Fibroblast of skin of right biceps (primary cell): ENCODE results near the gene LAPTM5.

Experiments
- DNase-seq: peaks from one replicate; pipeline ENCODE4 v3.0.0-alpha.2; 2013

LAPTM5 gene

DNA sequence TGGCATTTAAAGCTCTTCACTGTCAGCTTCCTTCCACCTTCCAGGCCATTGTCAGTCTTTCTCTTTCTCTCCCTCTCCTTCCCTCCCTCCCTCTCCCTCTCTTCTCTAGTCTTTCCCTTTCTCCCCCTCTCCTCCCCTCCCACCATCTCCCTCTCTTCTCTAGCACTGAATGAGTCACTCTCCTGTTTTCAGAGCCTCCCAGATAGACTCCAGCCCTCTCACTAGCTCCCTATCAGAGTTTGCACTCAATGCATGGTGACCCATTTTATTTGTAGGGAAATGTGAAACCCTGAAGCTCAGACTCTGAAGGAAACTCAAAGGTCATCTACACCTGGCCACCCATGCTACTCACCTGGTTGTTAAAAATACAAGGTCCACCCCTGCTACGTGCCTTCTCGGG is 29.8 kb downstream of the LAPTM5 start:
- peak; percentile 71 for DNase-seq

DNA sequence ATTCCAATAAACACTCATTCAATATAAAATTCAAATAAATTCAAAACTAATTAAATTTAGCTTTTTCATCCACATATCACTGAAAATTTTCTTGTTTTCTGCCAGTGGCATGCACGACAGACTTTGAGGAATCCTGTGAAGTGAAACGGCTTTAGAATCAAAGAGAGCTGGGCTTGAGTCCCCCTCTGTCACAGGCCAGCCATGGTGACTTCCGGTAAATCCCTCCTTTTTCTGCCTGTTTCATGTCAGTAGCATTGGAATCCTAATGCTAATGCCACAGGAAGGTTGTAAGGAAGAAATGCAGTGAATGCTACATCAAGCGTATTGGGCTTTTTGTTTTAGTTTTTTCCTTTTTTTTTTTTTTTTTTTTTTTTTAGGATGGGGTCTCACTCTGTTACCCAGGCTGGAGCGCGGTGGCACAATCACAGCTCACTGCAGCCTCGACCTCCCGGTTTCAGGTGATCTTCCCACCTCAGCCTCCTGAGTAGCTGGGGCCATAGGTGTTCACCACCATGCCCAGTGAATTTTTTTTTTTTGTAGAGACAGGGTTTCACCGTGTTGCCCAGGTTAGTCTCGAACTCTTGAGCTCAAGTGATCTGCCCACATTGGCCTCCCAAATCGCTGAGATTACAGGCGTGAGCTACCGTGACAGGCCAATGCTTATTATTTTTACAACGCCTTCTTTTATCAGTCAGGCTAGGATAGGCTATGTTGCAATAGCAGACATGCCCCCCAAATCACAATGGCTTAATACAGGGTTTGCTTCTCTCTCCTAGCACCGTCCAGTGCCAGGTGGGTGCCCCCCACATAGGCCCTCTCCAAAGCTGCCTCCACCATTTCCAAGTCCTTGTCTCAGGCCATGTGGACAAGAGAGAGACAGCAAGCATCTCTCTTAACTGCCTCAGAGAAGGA is 30.5 kb downstream of the LAPTM5 start:
- no peak for DNase-seq

DNA sequence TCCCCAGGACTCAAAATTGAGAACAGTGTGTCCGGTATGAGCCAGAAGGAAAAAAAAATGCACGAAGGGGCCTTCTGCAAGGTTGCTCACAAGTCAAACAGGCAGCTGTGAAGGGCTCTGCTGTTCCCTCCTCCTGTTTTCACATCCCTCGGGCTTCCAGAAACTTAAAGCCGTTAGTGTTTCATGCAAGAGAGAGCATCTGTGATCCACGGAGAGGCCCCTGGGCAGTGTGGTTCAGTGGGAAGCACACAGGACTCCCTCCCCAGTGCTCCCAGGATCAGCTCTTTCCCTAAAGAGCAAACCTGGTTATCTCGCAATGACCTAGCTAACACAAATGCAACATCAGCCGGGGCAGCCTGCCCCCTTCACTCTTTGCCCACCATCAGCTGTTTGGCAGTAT is 31.3 kb downstream of the LAPTM5 start:
- DNase-seq = no peak

DNA sequence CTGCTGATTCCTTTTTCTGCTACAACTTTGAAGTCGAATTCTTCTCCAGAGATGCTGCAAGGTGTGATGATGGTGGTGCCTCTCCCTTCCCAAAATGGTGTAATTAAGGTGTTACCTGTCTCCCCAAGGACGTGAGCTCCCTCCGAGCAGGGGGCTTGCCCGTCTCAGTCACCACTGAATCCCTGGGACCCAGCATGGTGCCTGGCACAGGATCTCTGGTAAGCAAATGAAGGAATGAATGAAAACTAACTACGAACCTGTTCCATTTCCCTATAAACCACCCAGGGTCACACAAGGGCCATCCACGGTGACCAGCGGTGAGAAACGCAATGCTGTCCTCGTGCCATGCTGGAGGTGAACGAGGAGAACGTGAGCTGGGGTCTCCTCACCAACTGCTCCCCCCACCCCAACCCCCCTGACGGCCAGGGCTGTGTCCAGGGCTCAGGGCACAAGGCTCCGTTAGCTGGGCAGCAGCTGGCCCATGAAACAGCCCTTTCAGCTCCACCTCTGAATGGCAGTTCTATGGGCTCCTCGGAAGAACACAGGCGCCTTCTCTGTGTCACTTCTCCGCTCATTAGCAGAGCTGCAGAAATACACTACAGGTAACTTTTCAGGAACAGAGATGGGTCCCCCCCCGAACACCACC is 32.0 kb downstream of the LAPTM5 start:
- DNase-seq = no peak

DNA sequence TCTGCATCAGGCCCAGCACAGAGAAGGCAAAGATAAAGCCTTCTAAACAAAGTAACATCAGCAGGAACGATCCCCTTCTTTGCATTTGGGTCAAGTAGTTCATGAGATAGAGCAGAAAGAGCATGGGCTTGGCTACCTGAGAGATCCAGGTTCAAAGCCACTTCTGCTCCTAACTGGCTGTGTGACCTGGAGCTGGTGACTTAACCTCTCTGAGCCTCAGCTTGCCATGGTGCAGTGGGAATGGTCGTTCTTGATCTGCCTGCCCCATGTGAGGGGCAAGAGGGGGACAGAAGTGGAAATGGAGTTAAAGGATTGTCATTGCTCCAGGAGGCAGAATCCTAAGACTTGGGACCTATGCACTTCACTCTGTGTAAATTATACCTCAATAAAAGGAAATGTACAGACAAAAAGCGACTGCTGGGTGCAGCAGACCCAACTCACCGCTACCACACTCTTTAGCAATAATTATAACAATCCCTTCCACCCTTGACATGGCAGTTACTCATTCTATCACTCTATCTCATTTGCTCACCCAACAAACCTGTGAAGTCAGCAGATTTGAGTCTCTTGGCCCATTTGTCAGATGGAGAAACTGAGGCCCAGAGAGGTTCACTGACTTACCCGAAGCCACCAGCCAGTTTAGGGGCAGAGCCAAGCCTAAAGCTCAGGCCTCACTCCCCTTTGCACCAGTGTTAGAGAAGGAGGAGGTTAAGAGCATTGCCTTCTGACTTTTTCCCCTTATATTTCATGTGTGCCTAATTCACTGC is 32.7 kb downstream of the LAPTM5 start:
- DNase-seq = no peak

DNA sequence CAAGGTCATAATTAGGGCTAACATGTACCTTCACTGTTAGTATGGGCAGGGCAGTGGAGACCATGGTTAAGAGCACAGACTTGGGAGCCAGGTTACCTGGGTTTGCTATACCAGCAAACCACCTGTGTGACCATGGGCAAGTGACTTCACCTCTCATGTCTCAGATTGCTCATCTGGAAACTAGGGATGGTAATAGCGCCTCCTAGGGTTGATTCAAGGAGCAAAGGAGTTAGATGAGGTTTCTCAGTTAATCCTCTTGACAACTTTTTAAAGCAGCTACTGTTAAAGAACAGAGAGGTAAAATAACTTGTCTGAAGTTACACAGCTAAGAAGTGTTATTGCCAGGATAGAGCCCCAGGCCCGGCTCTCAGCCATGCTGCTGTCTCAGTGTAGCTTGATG is 33.4 kb downstream of the LAPTM5 start:
- no peak for DNase-seq

DNA sequence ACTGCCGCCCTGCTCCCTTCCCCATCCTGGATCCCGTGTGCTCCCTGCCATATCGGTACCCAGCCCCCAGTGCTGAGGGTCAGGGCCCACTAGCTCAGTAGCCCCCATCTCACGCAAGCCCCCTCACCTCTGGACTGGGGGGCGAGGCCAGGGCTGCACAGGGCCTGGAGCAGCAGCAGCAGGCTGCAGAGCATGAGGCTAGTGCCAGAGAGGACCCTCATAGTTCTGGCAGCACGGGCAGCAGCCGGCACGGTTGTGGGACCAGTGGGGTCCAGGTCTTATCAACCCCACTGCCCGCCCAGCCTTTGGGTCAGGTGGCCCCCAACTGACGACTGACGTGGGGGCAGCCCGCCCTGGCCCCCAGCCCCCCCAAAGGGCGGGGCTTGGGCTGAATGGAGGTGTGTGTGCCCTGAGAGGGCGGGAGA is 34.2 kb downstream of the LAPTM5 start, which contains the start of gene MATN1:
Gene MATN1, minus strand, starts transcription at position 255 of the 425 bp plus-strand sequence. Its CDS starts 34 bp downstream, at position 221.
- no peak for DNase-seq

DNA sequence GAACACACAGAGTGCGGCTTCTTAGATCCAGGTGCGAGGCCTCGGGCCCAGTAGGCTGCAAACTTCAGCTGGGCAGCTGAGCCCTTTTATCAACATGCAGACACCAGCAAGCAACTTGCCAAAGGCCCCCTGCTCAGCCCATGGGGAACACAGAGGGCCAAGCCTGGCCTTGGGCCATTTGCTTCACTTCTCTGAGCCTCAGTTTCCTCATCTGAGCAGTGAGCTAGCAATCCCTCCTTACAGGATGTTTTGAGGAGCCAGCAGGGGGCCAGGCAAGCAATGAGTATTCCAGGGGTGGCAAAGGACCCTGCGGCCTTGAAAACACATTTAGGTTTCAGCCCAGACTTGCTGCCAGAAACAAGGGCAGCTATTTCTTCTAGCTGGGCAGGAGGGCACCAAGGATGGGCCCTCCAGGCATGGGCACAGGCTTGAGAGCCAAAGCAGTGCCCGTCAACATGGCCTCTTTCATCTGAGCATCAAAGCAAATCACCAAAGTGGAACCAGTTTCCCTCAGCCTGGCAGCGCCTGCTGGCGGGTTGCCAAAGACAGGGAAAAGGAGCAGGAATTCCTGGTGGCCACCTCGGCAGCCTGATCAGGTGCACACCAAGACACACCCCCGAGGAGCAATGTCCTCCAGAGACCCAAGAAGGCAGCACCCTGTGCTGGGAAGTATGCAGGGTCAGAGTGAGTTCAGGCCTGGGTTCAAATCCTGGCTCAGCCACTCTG is 35.6 kb downstream of the LAPTM5 start:
- DNase-seq = no peak

DNA sequence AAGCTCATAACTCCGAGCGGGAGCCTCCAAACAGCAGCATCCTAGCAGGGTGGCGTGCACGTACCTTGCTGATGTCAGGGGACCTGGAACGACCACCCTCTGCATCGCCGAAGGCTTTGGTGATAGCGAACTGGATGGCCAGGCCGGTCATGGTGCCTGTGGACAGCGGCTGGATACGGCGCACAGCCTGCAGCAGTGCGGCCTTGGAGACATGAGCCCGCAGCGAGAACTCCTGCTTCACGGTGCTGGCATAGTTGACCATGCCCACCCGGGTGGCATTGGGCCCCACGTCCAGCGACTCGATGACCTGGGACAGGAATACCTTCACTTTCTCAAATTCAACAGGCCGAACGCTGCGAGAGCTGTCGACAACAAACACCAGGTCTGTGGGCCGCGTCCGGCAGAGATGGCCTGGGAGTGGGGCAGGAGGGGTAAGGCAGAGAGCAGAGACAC is 36.2 kb downstream of the LAPTM5 start:
- DNase-seq = no peak

DNA sequence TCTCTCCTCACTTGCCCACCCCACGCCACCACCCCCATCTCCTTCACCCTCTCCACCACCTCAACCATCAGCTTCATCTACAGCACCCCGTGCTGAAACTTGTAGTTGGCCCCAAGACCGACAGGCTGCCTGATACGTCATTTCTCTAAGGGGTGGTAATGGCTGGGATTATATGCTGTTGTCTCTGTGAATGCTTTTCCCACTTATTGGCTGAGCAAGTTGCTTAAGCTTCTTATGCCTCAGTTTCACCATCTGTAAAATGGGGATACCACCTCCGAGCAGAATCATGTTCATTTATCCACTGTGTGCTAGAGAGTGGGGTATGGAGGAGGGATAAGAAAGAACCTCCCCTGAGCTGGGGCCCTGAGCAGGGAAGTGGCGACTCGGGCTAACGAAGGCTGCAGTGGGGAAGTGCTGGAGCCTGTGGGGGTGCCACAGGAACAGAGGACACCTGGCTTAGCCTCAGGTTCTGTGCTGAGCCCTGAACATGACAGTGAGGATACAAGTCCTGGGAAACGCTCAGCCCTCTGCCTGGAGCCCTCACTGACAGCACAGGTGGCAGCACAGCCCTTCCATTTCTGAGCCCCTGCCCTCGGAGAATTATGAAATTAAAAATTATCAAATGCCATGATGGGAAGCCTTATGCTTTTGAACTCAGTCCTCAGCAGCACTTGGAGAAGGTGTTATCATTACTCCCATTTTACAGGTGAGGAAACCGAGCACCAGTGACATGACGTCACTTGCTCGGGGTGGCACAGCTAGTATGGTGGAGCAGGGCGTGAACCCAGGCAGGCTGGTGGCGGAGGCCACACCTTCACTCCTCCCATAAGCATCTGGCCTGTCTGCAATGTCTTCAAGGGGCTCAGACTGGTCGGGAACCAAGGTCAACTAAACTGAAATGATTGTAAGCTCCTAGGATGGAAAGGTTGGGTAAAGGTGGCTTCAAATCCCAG is 37.0 kb downstream of the LAPTM5 start:
- DNase-seq = no peak

DNA sequence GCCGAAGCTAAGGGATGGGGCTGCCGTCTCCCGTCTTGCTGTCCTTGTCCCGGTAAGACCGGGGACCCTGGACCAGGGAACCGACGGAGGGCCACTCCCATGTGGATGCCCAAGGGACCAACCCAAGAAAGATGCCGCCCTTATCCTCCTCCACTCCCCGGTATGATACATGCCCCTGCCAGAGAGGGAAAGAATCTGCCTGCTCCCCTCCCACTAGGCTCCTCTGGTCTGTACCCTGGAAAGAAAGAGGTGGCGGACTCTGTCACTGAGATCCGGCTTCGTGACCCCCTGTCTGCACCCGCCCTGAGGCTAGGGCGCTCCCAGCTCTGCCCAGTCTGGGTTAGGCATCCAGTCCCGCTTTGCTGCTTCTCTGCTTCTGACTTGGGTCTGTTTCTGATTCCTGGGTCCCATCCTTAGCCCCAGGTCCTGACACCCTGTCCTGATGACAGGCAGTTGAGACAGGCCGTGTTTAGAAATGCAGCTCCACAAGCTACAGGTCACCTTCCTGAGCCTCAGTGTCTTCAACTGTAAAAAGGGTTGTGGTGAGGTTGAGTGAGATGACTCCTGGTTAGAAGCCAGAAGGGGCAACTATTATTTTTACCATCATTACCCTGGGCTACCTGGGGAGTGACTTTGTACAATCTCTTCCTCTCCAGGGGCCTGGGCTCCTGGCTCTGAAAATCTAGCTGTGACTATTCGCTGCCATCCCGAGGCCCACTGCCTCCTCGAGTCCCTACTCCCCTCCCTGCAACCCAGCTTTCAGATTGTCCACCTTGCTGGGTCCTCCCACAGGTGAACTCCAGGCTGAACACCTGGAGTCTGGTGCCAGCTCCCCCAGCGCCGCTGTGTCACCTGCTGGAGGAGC is 37.9 kb downstream of the LAPTM5 start:
- no peak for DNase-seq

DNA sequence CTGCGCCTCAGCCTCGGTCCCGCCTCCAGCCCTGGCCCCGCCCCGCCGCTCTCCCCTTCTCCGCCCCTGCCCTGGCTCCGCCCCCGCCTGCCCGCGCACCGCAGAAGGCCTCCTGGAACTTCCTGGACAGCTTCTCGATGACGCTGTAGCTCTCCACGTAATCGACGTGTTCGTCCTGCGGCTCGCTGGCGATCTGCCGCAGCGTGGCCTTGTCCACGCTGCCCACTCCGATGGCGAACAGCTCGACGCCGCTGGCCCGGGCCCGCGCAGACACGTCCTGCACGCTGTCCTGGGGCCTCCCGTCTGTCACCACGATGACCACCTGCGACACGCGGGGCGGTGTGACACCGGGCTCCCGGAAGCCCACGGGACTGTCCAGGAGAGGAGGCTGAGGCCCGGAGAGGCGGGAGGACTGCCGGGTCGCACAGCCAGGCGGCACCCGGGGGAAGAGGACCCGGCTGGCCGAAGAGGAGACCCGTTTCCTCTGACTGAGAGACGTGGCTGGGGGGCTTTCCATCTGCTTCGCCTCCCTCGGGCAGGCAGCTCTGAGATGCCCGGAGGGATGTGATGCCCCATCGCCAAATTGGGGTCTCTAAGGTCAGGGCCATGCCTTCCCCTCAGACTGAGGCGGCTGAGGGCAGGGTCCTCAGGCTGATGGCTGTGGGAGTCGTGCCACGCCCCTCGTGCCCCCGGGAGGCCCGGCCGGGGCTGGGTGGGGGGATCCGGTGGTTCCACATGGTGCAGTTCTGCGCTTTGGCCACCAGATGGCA is 38.8 kb downstream of the LAPTM5 start:
- DNase-seq = peak; percentile 97

DNA sequence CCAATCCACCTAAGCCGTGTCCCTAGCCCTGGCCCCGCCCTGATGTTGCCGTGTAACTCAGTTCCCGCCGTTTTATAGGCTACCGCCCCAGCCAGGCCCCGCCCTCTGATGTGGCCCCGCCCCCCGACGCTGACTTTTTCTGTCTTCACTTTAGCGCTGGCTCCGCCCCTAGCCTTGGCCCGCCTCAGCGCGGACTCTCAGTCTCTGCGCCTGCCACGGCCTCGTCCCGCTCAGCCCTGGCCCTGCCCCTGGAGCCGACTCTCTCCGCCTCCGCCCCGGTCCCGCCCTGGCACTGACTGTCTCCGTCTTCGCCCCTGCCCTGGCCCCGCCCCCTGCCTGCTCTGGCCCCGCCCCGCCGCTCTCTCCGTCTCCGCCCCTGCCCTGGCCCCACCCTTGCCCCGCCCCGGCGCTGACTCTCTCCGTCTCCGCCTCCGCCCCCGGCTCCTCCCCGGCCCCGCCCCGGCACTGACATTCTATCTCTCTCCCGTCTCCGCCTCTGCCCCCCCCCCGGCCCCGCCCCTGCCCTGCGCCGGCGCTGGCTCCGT is 39.4 kb downstream of the LAPTM5 start:
- peak; percentile 98 for DNase-seq

DNA sequence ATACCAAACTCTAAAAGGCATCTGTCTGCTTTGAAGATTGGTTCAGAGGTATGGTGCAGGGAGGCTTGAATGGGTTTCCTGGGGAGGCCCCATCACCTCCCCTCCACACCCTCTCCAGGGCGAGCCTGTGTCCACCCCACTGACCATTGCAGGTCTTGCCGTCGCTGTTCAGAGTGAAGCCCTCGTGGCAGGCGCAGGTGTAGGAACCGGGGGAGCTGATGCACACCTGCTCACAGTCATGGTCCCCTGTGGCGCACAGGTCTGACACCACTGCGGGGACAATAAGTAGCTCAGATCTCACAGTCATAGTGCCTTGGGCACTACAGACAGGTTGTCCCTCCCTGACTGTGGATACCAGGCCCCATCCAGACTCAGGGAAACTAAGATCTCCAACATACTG is 40.9 kb downstream of the LAPTM5 start:
- DNase-seq = no peak

DNA sequence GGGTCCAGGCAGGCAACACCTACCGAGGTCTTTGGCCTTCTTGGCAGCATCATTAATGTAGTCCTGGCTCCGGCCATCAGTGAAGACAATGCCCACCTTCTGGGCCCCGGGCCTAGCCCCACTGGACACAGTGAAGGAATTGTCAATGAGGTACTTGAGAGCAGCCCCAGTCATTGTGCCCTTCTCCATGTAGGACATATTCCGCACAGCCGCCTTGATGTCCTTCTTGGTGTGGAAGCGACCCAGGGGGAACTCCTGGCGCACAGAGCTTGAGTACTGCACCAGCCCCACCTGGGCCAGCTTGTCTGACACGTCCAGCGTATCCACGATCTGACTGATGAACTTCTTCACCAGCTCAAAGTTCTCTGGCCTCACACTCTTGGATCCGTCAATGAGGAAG is 41.7 kb downstream of the LAPTM5 start:
- no peak for DNase-seq

DNA sequence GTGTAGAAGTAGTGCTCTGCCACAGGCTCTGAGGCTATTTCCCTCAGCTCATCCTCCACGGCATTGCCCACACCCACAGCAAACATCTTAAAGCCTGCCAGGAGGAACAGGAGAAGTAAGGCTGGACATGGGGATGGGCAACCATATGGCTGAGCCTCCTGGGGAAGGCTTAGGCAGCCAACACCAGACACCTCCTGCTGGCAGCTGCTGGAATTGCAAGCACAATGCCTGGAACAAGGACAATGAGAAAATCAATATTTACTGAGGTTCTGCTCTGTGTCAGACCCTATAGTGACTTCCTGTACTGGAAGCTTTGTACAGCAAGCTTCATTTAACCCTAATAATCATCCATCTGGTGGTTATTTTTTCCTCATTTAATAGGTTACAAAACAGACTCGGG is 42.4 kb downstream of the LAPTM5 start:
- DNase-seq = no peak

DNA sequence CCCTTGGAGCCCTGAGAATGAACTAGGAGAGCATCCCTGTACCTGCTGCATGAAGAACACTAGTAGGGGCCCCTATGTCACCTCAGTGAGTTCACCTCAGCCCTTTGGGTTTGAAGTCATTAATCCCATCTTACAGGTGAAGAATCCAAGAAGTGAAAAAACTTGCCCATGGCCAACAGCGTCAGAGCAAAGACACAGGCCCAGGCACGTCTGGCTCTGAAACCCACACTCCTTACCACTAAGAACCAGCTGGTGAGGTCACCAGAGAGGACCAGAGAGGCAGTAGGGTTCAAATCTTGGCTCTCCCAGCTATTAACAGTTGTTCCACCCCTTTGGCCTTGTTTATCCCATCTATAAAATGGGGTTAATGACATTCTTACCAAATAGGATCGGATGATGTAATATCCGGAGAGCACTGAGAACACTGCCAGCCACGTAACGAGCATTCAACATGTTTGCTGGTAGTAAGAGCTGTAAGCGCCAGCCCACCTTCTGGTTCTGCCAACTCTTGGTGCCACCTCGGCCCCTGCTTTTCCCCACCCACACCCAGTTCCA is 43.0 kb downstream of the LAPTM5 start:
- DNase-seq = no peak

DNA sequence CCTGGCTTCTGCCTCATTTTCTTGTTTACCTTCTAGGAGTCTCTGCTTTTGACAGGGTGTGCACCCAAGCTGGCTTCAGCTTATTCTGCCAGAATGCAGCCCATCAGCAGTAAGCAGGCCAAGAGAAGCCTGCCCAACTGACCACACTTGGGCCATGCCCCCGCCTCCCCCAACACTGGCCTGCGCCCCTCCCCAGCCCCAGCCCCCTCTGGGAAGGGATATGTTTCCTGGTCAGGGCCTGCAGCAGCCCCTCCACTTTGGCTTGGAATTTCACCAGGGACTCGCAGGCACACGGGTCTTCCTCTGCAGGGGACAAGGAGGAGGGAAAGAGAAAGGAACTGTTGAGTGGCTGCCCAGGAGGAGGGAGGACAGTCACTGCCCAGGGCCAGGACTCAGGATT is 43.5 kb downstream of the LAPTM5 start:
- DNase-seq = no peak

DNA sequence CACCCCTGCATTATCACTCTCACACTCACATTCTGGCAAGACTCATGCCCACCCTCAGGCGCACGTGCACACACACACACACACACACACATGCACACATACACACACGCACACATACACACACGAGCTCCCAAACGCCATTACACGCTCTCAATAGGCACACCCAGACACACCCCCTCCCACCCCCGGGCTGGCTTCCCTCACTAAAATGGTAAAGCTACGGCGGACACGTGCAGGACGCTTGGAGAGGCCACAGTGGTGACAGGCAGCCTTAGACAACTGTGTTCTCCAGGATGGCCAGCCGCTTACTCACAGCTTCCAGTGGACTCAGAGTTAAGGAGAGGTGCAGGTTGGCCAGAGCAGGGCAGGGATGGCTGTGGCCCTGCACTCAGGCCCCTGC is 44.3 kb downstream of the LAPTM5 start:
- DNase-seq = peak; percentile 24
